ENCODE measurements around the gene WDR33. TPM values are rescaled to one million over a fixed set of nuclear protein-coding genes. Genes with fewer than 3 reads are reported as not detected.

WDR33 gene
- total and polyA plus RNA-seq, 2 of the 4 experiments (the other 2 are of a cell fraction), result 19.6 to 41.2 TPM

GRCh38 chr2:127840893-127841292 lies 29.9 kb upstream of the WDR33 start:
- ChIA-PET POLR2A (ENCODE audit: unreplicated experiment) (no interaction called here), CTCF (no interaction called here)
- Histone ChIP-seq H3K4me1 (ENCODE audit: control insufficient read depth, insufficient read depth, low read length) (no peaks in the 10 kb centered on the region), H3K27ac (ENCODE audit: insufficient read depth, low read length) (no peak overlapping the region), H2BK15ac (ENCODE audit: low read depth, low read length) (no peak overlapping the region), H4K5ac (ENCODE audit: low read depth, low read length) (no peak overlapping the region), H2AFZ (replicated peaks; ENCODE audit: low read length, poor library complexity) (no peak overlapping the region), H3K79me1 (ENCODE audit: low read depth in 1 of 2, low read length in 2 of 2) (peaks cover 0 to 3% of the 10 kb centered on the region in 2 experiments; a peak in 3 of 4 replicates), H3K9ac (ENCODE audit: low read depth, low read length) (no peak overlapping the region), H3K56ac (ENCODE audit: extremely low read depth, insufficient read depth, low read length) (no peak overlapping the region), H2BK120ac (ENCODE audit: low read depth, low read length) (no peak overlapping the region), H3K14ac (replicated peaks; ENCODE audit: low read depth, low read length) (no peak overlapping the region), H3K4me3 (ENCODE audit: insufficient read depth, low read depth, low read length) (no peak overlapping the region), H3K18ac (ENCODE audit: low read depth, low read length) (no peak overlapping the region), H2AK5ac (ENCODE audit: low read depth, low read length) (no peak overlapping the region), H2AK9ac (replicated peaks; ENCODE audit: low read depth, low read length, poor library complexity) (no peak overlapping the region), H2BK20ac (ENCODE audit: low read depth, low read length) (no peak overlapping the region), H3K9me3 (ENCODE audit: control insufficient read depth, insufficient read depth, low read length) (no peaks in the 10 kb centered on the region), H3K4ac (ENCODE audit: low read depth, low read length) (no peak overlapping the region), H4K8ac (ENCODE audit: low read depth in 2 of 2, low read length in 2 of 2) (no peak overlapping the region), H4K20me1 (ENCODE audit: insufficient read depth, low read length) (no peaks in the 10 kb centered on the region), H2BK5ac (ENCODE audit: low read depth, low read length, poor library complexity, severe bottlenecking) (no peak overlapping the region), H3K4me2 (ENCODE audit: low read depth, low read length) (no peak overlapping the region), H3K23ac (ENCODE audit: low read depth, low read length) (no peak overlapping the region), H3K36me3 (ENCODE audit: control insufficient read depth, insufficient read depth, low read length) (no peaks in the 10 kb centered on the region), H4K91ac (ENCODE audit: insufficient read depth, low read depth, low read length) (no peak overlapping the region), H3K9me1 (ENCODE audit: insufficient read depth, low read length) (no peaks in the 10 kb centered on the region), H3K27me3 (ENCODE audit: control insufficient read depth, insufficient read depth, low read length) (no peaks in the 10 kb centered on the region)
- ATAC-seq (ENCODE audit: low read depth) (no peak), DNase-seq (no peak)
- no peak for TF ChIP-seq SMC3 (IDR thresholded peaks at IDR 0.05; ENCODE audit: low read depth, low read length)
- TF ChIP-seq FOS (IDR thresholded peaks at IDR 0.05; ENCODE audit: low read depth, low read length), result no peak
- TF ChIP-seq RCOR1 (IDR thresholded peaks at IDR 0.05; ENCODE audit: insufficient replicate concordance, low read length), result no peak
- no peak for TF ChIP-seq RFX5 (IDR thresholded peaks at IDR 0.05; ENCODE audit: low read depth, low read length)
- TF ChIP-seq POLR2A (IDR thresholded peaks at IDR 0.05; ENCODE audit: low read depth, low read length), result no peak
- no peak for TF ChIP-seq CEBPB (IDR thresholded peaks at IDR 0.05; ENCODE audit: low read depth, low read length)
- TF ChIP-seq RAD21 (IDR thresholded peaks at IDR 0.05; ENCODE audit: low read length), result no peak
- TF ChIP-seq MXI1 (IDR thresholded peaks at IDR 0.05; ENCODE audit: borderline replicate concordance, low read depth, low read length), result no peak
- no peak for TF ChIP-seq USF2 (IDR thresholded peaks at IDR 0.05; ENCODE audit: low read depth, low read length)
- no peak for TF ChIP-seq ELK1 (IDR thresholded peaks at IDR 0.05; ENCODE audit: borderline replicate concordance, low read depth, low read length)
- no peak for TF ChIP-seq MAFK (IDR thresholded peaks at IDR 0.05; ENCODE audit: low read depth, low read length)
- TF ChIP-seq BHLHE40 (IDR thresholded peaks at IDR 0.05; ENCODE audit: low read depth, low read length), result no peak
- TF ChIP-seq CHD1 (IDR thresholded peaks at IDR 0.05; ENCODE audit: low read depth, low read length), result no peak
- TF ChIP-seq NFE2L2 (IDR thresholded peaks at IDR 0.05; ENCODE audit: low read depth, low read length), result no peak
- no peak for TF ChIP-seq CTCF (conservative IDR thresholded peaks at IDR 0.05; ENCODE audit: low read depth, low read length)
- no peak for TF ChIP-seq MAZ (IDR thresholded peaks at IDR 0.05; ENCODE audit: borderline replicate concordance, low read depth, low read length)
- intact Hi-C loops (cut with micrococcal nuclease), result no loop called here
- whole genome bisulfite sequencing, 2 experiments (ENCODE audit: extremely low coverage in 2 of 2, insufficient read length in 1 of 2), result 80% methylated on average over 1 of the region's 4 CpGs; no CpG with 5 or more reads in 1 of the 2 experiments
- BruUV-seq (replicated peaks), result no TSS peak
- in situ Hi-C loops (cut with MboI; ENCODE audit: low sequenced_read_pairs), result no loop called here
- dilution Hi-C loops (cut with HindIII; ENCODE audit: low sequenced_read_pairs, unreplicated experiment), result no loop called here
